HepG2 (cell line): Measurements from ENCODE around the gene SOST. TPM values are rescaled to one million over a fixed set of nuclear protein-coding genes. Genes with fewer than 3 reads are reported as not detected.

Experiments used
- FOXA1 ChIP-seq, 2 experiments: fragments of 450-650 bp in 1 of 2; sonication (generic) in 1 of 2; formaldehyde crosslinking in 1 of 2; IDR thresholded peaks; 2 replicates each; pipeline versions ENCODE4 v1.4.0 to v1.6.1; 2016 to 2020; ENCODE audit warnings: missing genetic modification reagents in 1 of 2
- NFATC3 ChIP-seq: sonication (generic); formaldehyde crosslinking; IDR thresholded peaks from 2 replicates; pipeline ENCODE4 v1.5.1; 2020; ENCODE audit warnings: mild to moderate bottlenecking, missing genetic modification reagents
- NFE2 ChIP-seq: sonication (generic); formaldehyde crosslinking; IDR thresholded peaks from 2 replicates; pipeline ENCODE4 v1.4.0; 2020; ENCODE audit warnings: missing genetic modification reagents
- PRPF4 ChIP-seq: fragments of 200-400 bp; formaldehyde crosslinking; IDR thresholded peaks from 2 replicates; pipeline ENCODE4 v1.6.1; 2016; ENCODE audit warnings: low read length, low read depth; ENCODE audit not compliant: poor library complexity, severe bottlenecking
- SMARCE1 ChIP-seq: fragments of 450-650 bp; IDR thresholded peaks from 2 replicates; pipeline ENCODE4 v1.6.1; 2017; ENCODE audit warnings: borderline replicate concordance
- SOX13 ChIP-seq, 3 experiments: fragments of 450-650 bp in 1 of 3; sonication (generic) in 1 of 3; formaldehyde crosslinking in 1 of 3; IDR thresholded peaks in 2 of 3; conservative IDR thresholded peaks in 1 of 3; 2 replicates each; pipeline versions ENCODE4 v1.5.0 to v1.6.1; 2016 to 2020; ENCODE audit warnings: antibody characterized with exemption in 1 of 3, mild to moderate bottlenecking in 1 of 3, missing compliant biosample characterization in 1 of 3, missing genetic modification reagents in 1 of 3, moderate library complexity in 1 of 3
- STAT5B ChIP-seq: sonication (generic); formaldehyde crosslinking; IDR thresholded peaks from 2 replicates; pipeline ENCODE4 v1.4.0; 2020; ENCODE audit warnings: missing genetic modification reagents
- TAF15 ChIP-seq: fragments of 200-400 bp; formaldehyde crosslinking; IDR thresholded peaks from one replicate; pipeline ENCODE4 v1.6.1; 2018; ENCODE audit warnings: mild to moderate bottlenecking, low read depth, low read length; ENCODE audit not compliant: poor library complexity, severe bottlenecking
- YEATS4 ChIP-seq: sonication (generic); formaldehyde crosslinking; IDR thresholded peaks from 2 replicates; pipeline ENCODE4 v1.4.0; 2020; ENCODE audit warnings: missing genetic modification reagents, borderline replicate concordance
- ZNF34 ChIP-seq: sonication (generic); formaldehyde crosslinking; IDR thresholded peaks from 2 replicates; pipeline ENCODE4 v1.4.0; 2020; ENCODE audit warnings: mild to moderate bottlenecking, missing genetic modification reagents, borderline replicate concordance
- ZNF775 ChIP-seq: sonication (generic); formaldehyde crosslinking; IDR thresholded peaks from 2 replicates; pipeline ENCODE4 v1.4.0; 2020; ENCODE audit warnings: missing genetic modification reagents, mild to moderate bottlenecking, moderate library complexity, borderline replicate concordance
- ZNF788 ChIP-seq: sonication (generic); formaldehyde crosslinking; IDR thresholded peaks from 2 replicates; pipeline ENCODE4 v1.5.0; 2020; ENCODE audit warnings: mild to moderate bottlenecking, missing genetic modification reagents, borderline replicate concordance
- polyA plus RNA-seq, 8 experiments: library from polyadenylated mRNA; depleted of rRNA in 3 of 8; stranded (reverse) in 7 of 8; unstranded in 1 of 8; fragments of >200 nt; fragmentation: Illumina TruSeq in 4 of 8; extraction: Trizol in 4 of 8; gene quantifications; 2 replicates each; pipeline versions ENCODE4 v1.2.1 to v1.2.3, GENCODE V29; 2011 to 2016; ENCODE audit warnings: low read depth in 4 of 8, missing spikeins in 1 of 8, mixed read lengths in 1 of 8; ENCODE audit not compliant: insufficient read depth in 1 of 8
- total RNA-seq, 5 experiments: library from RNA; depleted of rRNA; stranded (reverse); fragments of >200 nt; fragmentation: Illumina TruSeq; extraction: Trizol; gene quantifications; 2 replicates each; pipeline ENCODE4 v1.2.3, GENCODE V29; 2016; ENCODE audit warnings: low read depth in 1 of 5
- TF ChIP-seq, protein P1 (sequence below): sonication (generic); formaldehyde crosslinking; IDR thresholded peaks from 2 replicates; pipeline ENCODE4 v1.4.0; 2020; ENCODE audit warnings: missing genetic modification reagents

SOST gene
- total and polyA plus RNA-seq, 2 of the 13 experiments (the other 11 are each of a cell fraction or from before 2014, with no cell fraction given): not detected

DNA sequence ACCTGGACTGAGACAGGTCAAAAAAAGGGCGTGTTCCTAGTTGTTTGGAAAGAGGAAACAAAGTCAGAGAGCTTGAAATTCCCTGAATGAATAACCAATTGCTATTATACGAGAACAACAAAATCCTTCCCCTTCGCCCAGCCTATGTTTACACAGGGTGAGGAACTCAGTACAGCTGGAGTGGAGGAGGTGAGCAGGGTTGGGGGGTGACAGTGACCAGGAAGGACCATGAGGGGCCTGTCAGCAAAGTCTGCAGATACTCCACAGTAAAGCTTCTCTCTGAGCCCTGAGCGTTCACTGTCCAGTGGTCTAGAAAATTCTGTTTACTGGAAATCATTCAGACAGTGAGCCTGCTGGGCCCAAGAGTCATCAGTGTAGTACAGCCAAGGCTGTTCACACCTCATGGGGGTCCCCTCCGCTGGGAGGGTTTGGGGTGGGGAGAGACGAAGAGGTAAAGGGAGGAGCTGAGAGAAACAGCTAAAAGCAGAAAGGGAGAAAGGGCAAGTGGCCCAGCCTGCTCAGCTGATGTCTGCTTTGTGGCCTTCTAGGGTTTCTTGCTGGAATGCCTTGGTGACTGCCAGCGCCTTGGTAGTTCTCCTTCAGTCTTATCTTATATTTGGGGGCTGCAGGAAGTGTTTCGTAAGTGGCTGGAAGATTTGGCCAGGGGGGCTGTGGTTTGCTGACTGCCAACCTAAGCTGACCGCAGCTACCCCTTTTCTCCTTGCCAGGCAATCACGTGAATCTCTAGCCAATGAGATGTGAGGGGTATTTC, 14.5 kb upstream of the SOST start (continued):
- TF ChIP-seq SOX13 (IDR thresholded peaks at IDR 0.05): 0 out of 2 replicates have a peak, but pooled peaks have one; percentile 10
- peak in 1 of 2 experiments; percentile 56; a peak in 1 of 4 replicates for TF ChIP-seq SOX13 (CRISPR knock-in tag; conservative IDR thresholded peaks at IDR 0.05 in 1 of 2, IDR thresholded peaks at IDR 0.05 in 1 of 2)
- TF ChIP-seq FOXA1 (IDR thresholded peaks at IDR 0.05): no peak
- peak; percentile 78 for TF ChIP-seq FOXA1 (CRISPR knock-in tag; IDR thresholded peaks at IDR 0.05)
- no peak for TF ChIP-seq TAF15
- TF ChIP-seq ZNF775 (CRISPR knock-in tag): 0 out of 2 replicates have a peak, but pooled peaks have one; percentile 42
- no peak for TF ChIP-seq STAT5B
- no peak for TF ChIP-seq PRPF4
- TF ChIP-seq ZNF788 (CRISPR knock-in tag): no peak
- TF ChIP-seq NFE2 (CRISPR knock-in tag): no peak
- no peak for TF ChIP-seq NFATC3 (CRISPR knock-in tag)
- 0 out of 2 replicates have a peak, but pooled peaks have one; percentile 74 for TF ChIP-seq ZNF34 (CRISPR knock-in tag)
- no peak for TF ChIP-seq YEATS4
- TF ChIP-seq SMARCE1: no peak
- TF ChIP-seq, protein P1, sequence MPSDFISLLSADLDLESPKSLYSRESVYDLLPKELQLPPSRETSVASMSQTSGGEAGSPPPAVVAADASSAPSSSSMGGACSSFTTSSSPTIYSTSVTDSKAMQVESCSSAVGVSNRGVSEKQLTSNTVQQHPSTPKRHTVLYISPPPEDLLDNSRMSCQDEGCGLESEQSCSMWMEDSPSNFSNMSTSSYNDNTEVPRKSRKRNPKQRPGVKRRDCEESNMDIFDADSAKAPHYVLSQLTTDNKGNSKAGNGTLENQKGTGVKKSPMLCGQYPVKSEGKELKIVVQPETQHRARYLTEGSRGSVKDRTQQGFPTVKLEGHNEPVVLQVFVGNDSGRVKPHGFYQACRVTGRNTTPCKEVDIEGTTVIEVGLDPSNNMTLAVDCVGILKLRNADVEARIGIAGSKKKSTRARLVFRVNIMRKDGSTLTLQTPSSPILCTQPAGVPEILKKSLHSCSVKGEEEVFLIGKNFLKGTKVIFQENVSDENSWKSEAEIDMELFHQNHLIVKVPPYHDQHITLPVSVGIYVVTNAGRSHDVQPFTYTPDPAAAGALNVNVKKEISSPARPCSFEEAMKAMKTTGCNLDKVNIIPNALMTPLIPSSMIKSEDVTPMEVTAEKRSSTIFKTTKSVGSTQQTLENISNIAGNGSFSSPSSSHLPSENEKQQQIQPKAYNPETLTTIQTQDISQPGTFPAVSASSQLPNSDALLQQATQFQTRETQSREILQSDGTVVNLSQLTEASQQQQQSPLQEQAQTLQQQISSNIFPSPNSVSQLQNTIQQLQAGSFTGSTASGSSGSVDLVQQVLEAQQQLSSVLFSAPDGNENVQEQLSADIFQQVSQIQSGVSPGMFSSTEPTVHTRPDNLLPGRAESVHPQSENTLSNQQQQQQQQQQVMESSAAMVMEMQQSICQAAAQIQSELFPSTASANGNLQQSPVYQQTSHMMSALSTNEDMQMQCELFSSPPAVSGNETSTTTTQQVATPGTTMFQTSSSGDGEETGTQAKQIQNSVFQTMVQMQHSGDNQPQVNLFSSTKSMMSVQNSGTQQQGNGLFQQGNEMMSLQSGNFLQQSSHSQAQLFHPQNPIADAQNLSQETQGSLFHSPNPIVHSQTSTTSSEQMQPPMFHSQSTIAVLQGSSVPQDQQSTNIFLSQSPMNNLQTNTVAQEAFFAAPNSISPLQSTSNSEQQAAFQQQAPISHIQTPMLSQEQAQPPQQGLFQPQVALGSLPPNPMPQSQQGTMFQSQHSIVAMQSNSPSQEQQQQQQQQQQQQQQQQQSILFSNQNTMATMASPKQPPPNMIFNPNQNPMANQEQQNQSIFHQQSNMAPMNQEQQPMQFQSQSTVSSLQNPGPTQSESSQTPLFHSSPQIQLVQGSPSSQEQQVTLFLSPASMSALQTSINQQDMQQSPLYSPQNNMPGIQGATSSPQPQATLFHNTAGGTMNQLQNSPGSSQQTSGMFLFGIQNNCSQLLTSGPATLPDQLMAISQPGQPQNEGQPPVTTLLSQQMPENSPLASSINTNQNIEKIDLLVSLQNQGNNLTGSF (CRISPR knock-in tag): no peak
